HEK293T (cell line): ENCODE measurements around the gene CIDEC.

Experiments
- CTCF ChIA-PET: fragments of 350-600 bp; formaldehyde crosslinking; extraction: SDS; loops from one replicate; lab custom pipeline; 2021; ENCODE audit warnings: antibody characterized with exemption, inconsistent platforms; lab: Yijun Ruan, JAX
- POLR2A ChIA-PET: fragments of 350-600 bp; formaldehyde crosslinking; extraction: SDS; loops from one replicate; lab custom pipeline; 2020; ENCODE audit warnings: antibody characterized with exemption, inconsistent platforms; lab: Yijun Ruan, JAX
- DNase-seq: peaks from one replicate; pipeline ENCODE4 v3.0.0; 2012; ENCODE audit warnings: mixed read lengths; ENCODE audit errors: extremely low spot score
- ARNT ChIP-seq: fragments of 450-650 bp; IDR thresholded peaks from 2 replicates; pipeline ENCODE4 v1.6.1; 2017; ENCODE audit warnings: mild to moderate bottlenecking
- BHLHE40 ChIP-seq: fragments of 450-650 bp; IDR thresholded peaks from 2 replicates; pipeline ENCODE4 v1.6.1; 2016; ENCODE audit warnings: mild to moderate bottlenecking, moderate library complexity, borderline replicate concordance
- CTBP1 ChIP-seq: fragments of 450-650 bp; IDR thresholded peaks from 2 replicates; pipeline ENCODE4 v1.6.1; 2016; ENCODE audit warnings: borderline replicate concordance
- ELF4 ChIP-seq: fragments of 450-650 bp; IDR thresholded peaks from 2 replicates; pipeline ENCODE4 v1.6.1; 2017; ENCODE audit warnings: antibody characterized with exemption
- FOXA1 ChIP-seq: fragments of 450-650 bp; IDR thresholded peaks from 2 replicates; pipeline ENCODE4 v1.6.1; 2016; ENCODE audit warnings: mild to moderate bottlenecking
- FOXK2 ChIP-seq: fragments of 450-650 bp; IDR thresholded peaks from 2 replicates; pipeline ENCODE4 v1.6.1; 2016; ENCODE audit warnings: mild to moderate bottlenecking
- FOXM1 ChIP-seq: fragments of 450-650 bp; IDR thresholded peaks from 2 replicates; pipeline ENCODE4 v1.6.1; 2017; ENCODE audit warnings: mild to moderate bottlenecking, borderline replicate concordance
- HDGF ChIP-seq: fragments of 450-650 bp; IDR thresholded peaks from 2 replicates; pipeline ENCODE4 v1.6.1; 2017; ENCODE audit warnings: antibody characterized with exemption, borderline replicate concordance
- L3MBTL2 ChIP-seq: fragments of 450-650 bp; conservative IDR thresholded peaks from 2 replicates; pipeline ENCODE4 v1.6.1; 2016; ENCODE audit warnings: mild to moderate bottlenecking
- LEF1 ChIP-seq: fragments of 450-650 bp; IDR thresholded peaks from 2 replicates; pipeline ENCODE4 v1.6.1; 2017; ENCODE audit warnings: mild to moderate bottlenecking, borderline replicate concordance
- NFRKB ChIP-seq: fragments of 450-650 bp; IDR thresholded peaks from 2 replicates; pipeline ENCODE4 v1.6.1; 2016; ENCODE audit warnings: mild to moderate bottlenecking, moderate library complexity
- SP1 ChIP-seq: fragments of 450-650 bp; IDR thresholded peaks from 2 replicates; pipeline ENCODE4 v1.6.1; 2017
- SUZ12 ChIP-seq: fragments of 450-650 bp; IDR thresholded peaks from 2 replicates; pipeline ENCODE4 v1.6.1; 2016; ENCODE audit warnings: mild to moderate bottlenecking
- TARDBP ChIP-seq: fragments of 450-650 bp; IDR thresholded peaks from 2 replicates; pipeline ENCODE4 v1.6.1; 2016
- ZNF384 ChIP-seq: fragments of 450-650 bp; IDR thresholded peaks from 2 replicates; pipeline ENCODE4 v1.6.1; 2016
- TF ChIP-seq, protein P1 (sequence below): fragments of 450-650 bp; IDR thresholded peaks from 2 replicates; pipeline ENCODE4 v1.6.1; 2016

The CIDEC gene

DNA sequence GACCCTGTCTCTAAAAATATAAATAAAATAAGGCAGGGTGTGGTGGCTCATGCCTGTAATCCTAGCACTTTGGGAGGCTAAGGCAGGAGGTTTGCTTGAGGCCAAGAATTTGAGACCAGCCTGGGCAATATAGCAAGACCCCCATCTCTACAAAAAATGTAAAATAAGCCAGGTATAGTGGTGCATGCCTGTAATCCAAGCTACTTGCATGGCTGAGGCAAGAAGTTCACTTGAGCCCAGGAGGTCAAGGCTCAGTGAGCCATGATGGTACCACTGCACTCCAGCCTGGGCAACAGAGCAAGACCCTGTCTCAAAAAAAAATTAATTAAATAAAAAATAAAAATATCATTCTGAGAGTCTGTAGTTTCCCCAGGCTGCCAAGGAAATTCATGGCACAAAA, 6.3 kb upstream of the CIDEC start:
- CTCF ChIA-PET: no interaction called here
- POLR2A ChIA-PET: no interaction called here
- TF ChIP-seq FOXA1: no peak
- no peak for TF ChIP-seq ELF4
- no peak for TF ChIP-seq TARDBP
- no peak for TF ChIP-seq LEF1
- TF ChIP-seq SP1: no peak
- TF ChIP-seq, protein P1, sequence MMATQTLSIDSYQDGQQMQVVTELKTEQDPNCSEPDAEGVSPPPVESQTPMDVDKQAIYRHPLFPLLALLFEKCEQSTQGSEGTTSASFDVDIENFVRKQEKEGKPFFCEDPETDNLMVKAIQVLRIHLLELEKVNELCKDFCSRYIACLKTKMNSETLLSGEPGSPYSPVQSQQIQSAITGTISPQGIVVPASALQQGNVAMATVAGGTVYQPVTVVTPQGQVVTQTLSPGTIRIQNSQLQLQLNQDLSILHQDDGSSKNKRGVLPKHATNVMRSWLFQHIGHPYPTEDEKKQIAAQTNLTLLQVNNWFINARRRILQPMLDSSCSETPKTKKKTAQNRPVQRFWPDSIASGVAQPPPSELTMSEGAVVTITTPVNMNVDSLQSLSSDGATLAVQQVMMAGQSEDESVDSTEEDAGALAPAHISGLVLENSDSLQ: no peak
- TF ChIP-seq L3MBTL2: no peak
- no peak for TF ChIP-seq BHLHE40
- no peak for TF ChIP-seq HDGF
- TF ChIP-seq ARNT: no peak
- TF ChIP-seq FOXK2: no peak
- TF ChIP-seq NFRKB: no peak
- no peak for TF ChIP-seq FOXM1
- TF ChIP-seq CTBP1: no peak
- no peak for TF ChIP-seq SUZ12
- TF ChIP-seq ZNF384: no peak
- no peak for DNase-seq

DNA sequence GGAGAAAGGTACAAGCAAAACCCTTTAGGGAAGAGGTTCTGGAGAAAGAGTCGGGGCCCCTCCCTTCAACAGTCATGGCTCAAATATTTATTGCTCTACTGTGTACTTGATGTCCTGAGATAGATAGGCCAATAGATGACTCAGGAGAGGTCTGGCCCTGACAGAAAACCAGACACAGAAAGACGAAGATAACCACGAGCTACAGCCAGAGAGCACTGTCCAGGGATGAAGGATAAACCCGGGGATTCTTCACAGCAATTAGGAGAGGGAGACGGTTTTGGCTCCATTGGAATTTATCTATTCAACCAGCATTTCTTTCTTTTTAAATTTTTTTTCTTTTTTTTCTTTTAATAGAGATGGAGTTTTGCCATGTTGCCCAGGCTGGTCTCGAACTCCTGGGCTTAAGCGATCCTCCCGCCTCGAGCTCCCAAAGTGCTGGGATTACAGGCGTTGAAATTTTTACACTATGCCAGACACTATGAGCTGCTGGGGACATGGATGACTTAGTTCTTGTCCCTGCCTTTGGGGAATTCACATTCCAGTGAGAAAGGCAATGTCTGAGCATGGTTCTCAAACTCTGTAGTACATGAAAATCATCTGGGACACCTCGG, 4.6 kb upstream of the CIDEC start:
- CTCF ChIA-PET: interaction anchor here (0.8 kb wide), 1 partner anchor 46 kb away, joined by 3 read pairs; no protein-coding TSS in a partner anchor
- TF ChIP-seq LEF1 (no peak), FOXM1 (no peak), FOXA1 (no peak), CTBP1 (no peak), L3MBTL2 (no peak), SP1 (no peak), HDGF (no peak), BHLHE40 (no peak), ELF4 (no peak)
- no peak for DNase-seq
- POLR2A ChIA-PET: interaction anchor here (1.0 to 1.2 kb wide), 2 partner anchors 9 to 40 kb away, joined by 4 read pairs; no protein-coding TSS in a partner anchor

DNA sequence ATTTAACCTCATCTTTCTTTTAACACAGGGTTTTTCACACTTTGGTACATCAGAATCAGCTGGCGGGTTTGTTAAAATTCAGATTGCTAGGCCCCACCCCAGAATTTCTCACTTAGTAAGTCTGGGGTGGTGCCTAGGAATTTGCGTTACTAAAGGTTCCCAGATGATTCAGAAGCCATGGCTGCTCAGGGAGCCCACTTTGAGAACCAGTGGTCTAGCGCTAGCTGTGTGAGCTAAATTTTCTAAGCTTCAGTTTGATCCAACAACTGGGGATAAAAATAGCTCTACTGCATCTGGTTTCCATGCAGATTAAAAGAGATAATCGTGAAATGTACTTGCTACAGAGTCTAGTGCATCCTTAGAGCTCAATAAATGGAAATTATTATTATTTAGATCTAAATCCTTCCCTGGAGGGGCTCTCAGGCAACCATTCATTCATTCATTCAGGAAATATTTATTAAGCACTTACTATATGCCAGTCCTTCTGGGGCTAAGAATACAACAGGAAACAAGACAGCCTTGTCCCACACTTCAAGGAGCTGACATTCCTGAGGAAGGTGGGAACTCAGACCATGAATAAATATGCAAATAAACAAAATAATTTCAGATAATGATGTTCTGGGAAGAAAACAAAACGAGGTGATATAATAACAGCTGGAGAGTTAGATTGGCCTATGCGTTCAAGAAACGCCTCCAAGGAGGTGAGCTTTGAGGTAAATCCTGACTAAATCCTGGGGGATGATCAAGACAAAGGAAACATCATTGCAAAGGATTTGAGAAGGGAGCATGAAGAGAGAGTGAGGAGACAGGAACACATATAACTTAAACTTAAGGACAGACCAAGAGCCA, 3.9 kb upstream of the CIDEC start:
- no peak for DNase-seq
- TF ChIP-seq, protein P1: no peak
- TF ChIP-seq SP1: no peak
- TF ChIP-seq HDGF: no peak
- TF ChIP-seq FOXK2: no peak
- no peak for TF ChIP-seq CTBP1
- TF ChIP-seq LEF1: no peak
- TF ChIP-seq NFRKB: no peak
- TF ChIP-seq ZNF384: no peak
- TF ChIP-seq TARDBP: no peak
- TF ChIP-seq FOXM1: no peak
- no peak for TF ChIP-seq ELF4
- no peak for TF ChIP-seq ARNT
- TF ChIP-seq BHLHE40: no peak
- no peak for TF ChIP-seq L3MBTL2
- TF ChIP-seq FOXA1: no peak
- no peak for TF ChIP-seq SUZ12
- ChIA-PET POLR2A (interaction anchor here (1.0 to 1.2 kb wide), 2 partner anchors 10 to 40 kb away, joined by 4 read pairs; no protein-coding TSS in a partner anchor), CTCF (no interaction called here)

DNA sequence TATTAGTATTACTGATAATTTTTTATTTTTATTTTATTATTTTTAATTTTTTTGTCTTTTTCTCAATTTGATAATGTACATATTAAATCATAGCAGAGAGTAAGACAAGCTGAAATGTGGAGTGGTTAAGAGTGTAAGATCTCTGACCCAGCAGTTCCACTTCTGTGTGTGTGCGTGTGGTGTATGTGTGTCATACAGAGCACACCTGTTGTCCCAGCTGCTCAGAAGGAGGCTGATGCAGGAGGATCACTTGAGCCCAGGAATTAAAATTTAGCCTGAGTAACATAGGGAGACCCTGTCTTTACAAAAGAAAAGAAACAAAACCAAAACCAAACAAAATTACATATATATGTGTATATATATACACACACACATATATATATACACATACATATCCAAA, 1.4 kb upstream of the CIDEC start:
- TF ChIP-seq, protein P1: no peak
- TF ChIP-seq TARDBP: no peak
- no peak for TF ChIP-seq HDGF
- no peak for TF ChIP-seq L3MBTL2
- no peak for TF ChIP-seq ARNT
- no peak for TF ChIP-seq ELF4
- TF ChIP-seq FOXM1: no peak
- TF ChIP-seq LEF1: no peak
- TF ChIP-seq SP1: no peak
- no peak for TF ChIP-seq ZNF384
- TF ChIP-seq FOXA1: no peak
- TF ChIP-seq BHLHE40: no peak
- TF ChIP-seq CTBP1: no peak
- TF ChIP-seq FOXK2: no peak
- no peak for TF ChIP-seq NFRKB
- TF ChIP-seq SUZ12: no peak

DNA sequence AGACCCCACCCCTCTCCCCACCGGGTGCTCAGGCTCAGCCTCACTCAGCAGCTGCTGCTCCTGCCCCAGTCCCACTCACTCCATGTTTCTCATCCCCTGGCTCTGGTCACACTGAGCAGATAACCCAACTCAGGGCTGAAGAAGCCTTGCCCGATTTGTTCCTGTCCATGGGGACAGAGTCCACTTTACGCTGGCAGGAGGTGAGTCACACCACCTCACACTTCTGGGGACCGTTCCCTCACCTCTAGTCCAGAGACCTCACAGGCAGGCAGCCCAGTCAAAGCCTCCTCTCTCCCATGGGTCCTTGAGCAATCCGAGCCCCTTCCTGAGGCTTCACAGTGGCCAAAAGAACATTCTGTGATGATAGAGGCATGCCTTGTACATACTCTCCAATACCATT, 1.4 kb downstream of the CIDEC start:
- TF ChIP-seq LEF1 (no peak), TARDBP (no peak), FOXM1 (no peak), FOXK2 (no peak), HDGF (no peak), SUZ12 (no peak), ELF4 (no peak)
- no peak for DNase-seq
- ChIA-PET POLR2A (interaction anchor here (2.1 kb wide), 1 partner anchor 12 kb away, joined by 16 read pairs; the partner anchor contains the start of gene JAGN1), CTCF (interaction anchor here (0.6 to 1.1 kb wide), 2 partner anchors 12 to 340 kb away, joined by 3 read pairs; partner anchors contain the start of gene JAGN1)

More for the DNA sequence above, 1.4 kb upstream of the CIDEC start:
- DNase-seq: no peak
- ChIA-PET POLR2A (no interaction called here), CTCF (no interaction called here)
